ENCODE results near the gene MEX3A. TPM values are rescaled to one million over a fixed set of nuclear protein-coding genes. Genes with fewer than 3 reads are reported as not detected.

Gene MEX3A
- total and polyA plus RNA-seq, 2 of the 8 experiments (the other 6 are each of a cell fraction or from before 2014, with no cell fraction given) = 34.1 to 52.4 TPM

- H2BK120ac ChIP-seq (replicated peaks; ENCODE audit: low read depth, low read length) = no peak overlapping the region
- no peak overlapping the region for H2AK5ac ChIP-seq (ENCODE audit: low read depth, low read length)
- POLR2A ChIA-PET (ENCODE audit: partially characterized antibody) = interaction anchor here (0.5 to 9.7 kb wide), 18 partner anchors 9 to 171 kb away, joined by 3 to 88 read pairs (median 4); partner anchors contain the start of genes ARHGEF2, KHDC4, LAMTOR2 and LMNA
- H3K18ac ChIP-seq (ENCODE audit: extremely low read depth, low read length) = peak overlapping the region; percentile 66
- no peak for DNase-seq (ENCODE audit: low read depth in 1 of 2, low spot score in 2 of 2)
- H2BK15ac ChIP-seq (ENCODE audit: low read length) = peak overlapping the region; percentile 5; the same call in 1 of the 2 replicates
- CTCF ChIA-PET (ENCODE audit: partially characterized antibody) = interaction anchor here (0.7 to 2.5 kb wide), 14 partner anchors 10 to 99 kb away, joined by 3 to 33 read pairs (median 4); partner anchors contain the start of gene UBQLN4
- H3K4me2 ChIP-seq (ENCODE audit: insufficient read depth in 1 of 2, low read depth in 2 of 2, low read length in 2 of 2) = peak overlapping the region; percentile 47 to 79; a peak in 3 of 4 replicates
- no peak overlapping the region for H2BK20ac ChIP-seq (ENCODE audit: low read length)
- H2AFZ ChIP-seq (ENCODE audit: low read length) = no peak overlapping the region
- H3K79me2 ChIP-seq (ENCODE audit: control insufficient read depth in 1 of 2, insufficient read depth in 2 of 2, low read length in 2 of 2) = peaks cover 16 to 48% of the 10 kb centered on the region in 2 experiments
- H3K9me3 ChIP-seq (ENCODE audit: insufficient read depth in 2 of 2, low read depth in 1 of 2, low read length in 1 of 2) = no peaks in the 10 kb centered on the region
- H3K79me1 ChIP-seq (ENCODE audit: low read depth, low read length) = peaks cover 19% of the 10 kb centered on the region
- peak overlapping the region in 1 of 4 experiments; percentile 18; a peak in 2 of 8 replicates for H3K4me3 ChIP-seq (ENCODE audit: extremely low read depth in 1 of 4, insufficient read depth in 2 of 4, low read depth in 3 of 4, low read length in 4 of 4)
- WGBS, 2 experiments (ENCODE audit: extremely low coverage in 1 of 2, insufficient coverage in 1 of 2, insufficient read length in 1 of 2, insufficient replicate concordance in 2 of 2, low coverage in 1 of 2, low lambda C conversion rate in 2 of 2, missing lambda C conversion rate in 1 of 2) = 41% methylated on average over 3 of the region's 3 CpGs; no CpG with 5 or more reads in 1 of the 2 experiments
- H3K27ac ChIP-seq (ENCODE audit: low read depth, low read length) = no peak overlapping the region
- peaks cover 4 to 34% (median 10%) of the 10 kb centered on the region in 4 experiments; a peak in 7 of 8 replicates for H3K36me3 ChIP-seq (ENCODE audit: control insufficient read depth in 2 of 4, insufficient read depth in 4 of 4, low read length in 3 of 4)
- no peak overlapping the region for H4K91ac ChIP-seq (replicated peaks; ENCODE audit: insufficient read length, low read length)
- H3K14ac ChIP-seq (ENCODE audit: insufficient read length) = no peak overlapping the region
- H4K8ac ChIP-seq (ENCODE audit: extremely low read depth, insufficient read depth, low read length) = no peak overlapping the region
- peaks cover 8% of the 10 kb centered on the region for H3K23me2 ChIP-seq (ENCODE audit: low read depth, low read length)
- H3K27me3 ChIP-seq (replicated peaks in 1 of 4; ENCODE audit: control insufficient read depth in 3 of 4, extremely low read depth in 1 of 4, insufficient read depth in 3 of 4, low read length in 3 of 4) = no peaks in the 10 kb centered on the region
- no peak overlapping the region for H3K56ac ChIP-seq (replicated peaks; ENCODE audit: insufficient read length, low read depth, low read length)
- H3K4ac ChIP-seq (replicated peaks; ENCODE audit: insufficient read length, low read depth, low read length) = peak overlapping the region; percentile 38
- peak overlapping the region; percentile 54; the same call in 1 of the 2 replicates for H2BK5ac ChIP-seq (ENCODE audit: low read depth, low read length)
- no peak for FAIRE-seq
- H3K4me1 ChIP-seq (replicated peaks in 1 of 4; ENCODE audit: control insufficient read depth in 3 of 4, insufficient read depth in 4 of 4, low read length in 3 of 4) = peaks cover 24 to 60% (median 50%) of the 10 kb centered on the region in 4 experiments
- H4K20me1 ChIP-seq (replicated peaks in 1 of 2; ENCODE audit: control insufficient read depth in 1 of 2, insufficient read depth in 2 of 2, low read length in 2 of 2) = peaks cover 11 to 33% of the 10 kb centered on the region in 2 experiments
- H2BK12ac ChIP-seq (ENCODE audit: low read depth, low read length) = 0 out of 2 replicates have a peak overlapping the region, but pooled peaks have one; percentile 19
- no peak overlapping the region for H3K9ac ChIP-seq (replicated peaks in 1 of 4; ENCODE audit: extremely low read depth in 1 of 4, low read depth in 3 of 4, low read length in 3 of 4)
- H4K5ac ChIP-seq (ENCODE audit: insufficient read length, low read depth, low read length) = peak overlapping the region; percentile 33
- H3K23ac ChIP-seq (ENCODE audit: insufficient read length) = no peak overlapping the region
- TF ChIP-seq ASH2L (IDR thresholded peaks at IDR 0.05; ENCODE audit: low read length) (no peak), RFX5 (IDR thresholded peaks at IDR 0.05; ENCODE audit: borderline replicate concordance, low read depth, low read length) (no peak), RBBP5 (IDR thresholded peaks at IDR 0.05; ENCODE audit: borderline replicate concordance, low read depth, low read length) (no peak), GABPA (IDR thresholded peaks at IDR 0.05; ENCODE audit: borderline replicate concordance, insufficient read depth, low read length) (no peak), EP300 (IDR thresholded peaks at IDR 0.05; ENCODE audit: borderline replicate concordance in 1 of 2, low read depth in 2 of 2, low read length in 2 of 2) (peak in 1 of 2 experiments; percentile 98; a peak in 1 of 3 replicates), POU5F1 (IDR thresholded peaks at IDR 0.05; ENCODE audit: low read depth, low read length) (no peak), SP4 (IDR thresholded peaks at IDR 0.05; ENCODE audit: low read length) (no peak), HDAC6 (IDR thresholded peaks at IDR 0.05; ENCODE audit: low read depth, low read length) (no peak), TCF12 (IDR thresholded peaks at IDR 0.05; ENCODE audit: low read depth, low read length) (no peak), CBX5 (IDR thresholded peaks at IDR 0.05; ENCODE audit: low read depth, low read length) (no peak), GTF2F1 (IDR thresholded peaks at IDR 0.05; ENCODE audit: borderline replicate concordance, low read depth, low read length) (no peak), RAD21 (IDR thresholded peaks at IDR 0.05 in 1 of 2, conservative IDR thresholded peaks at IDR 0.05 in 1 of 2; ENCODE audit: low read depth in 2 of 2, low read length in 2 of 2) (peak in 1 of 2 experiments; percentile 19; a peak in 1 of 4 replicates)
Observed at GRCh38 chr1:156075162-156075561, 7.1 kb downstream of the MEX3A start.

Data from H1 (cell line).